Limb (tissue), 2 donors: ENCODE measurements around the gene CELF6.

ENCODE experiments used
- DNase-seq, 2 donors: peaks; one replicate each; pipeline ENCODE4 v3.0.0-alpha.2; 2016; ENCODE audit errors: extremely low spot score in 2 of 2

The CELF6 gene

GRCh38 chr15:72272213-72272996, 47.6 kb downstream of the CELF6 start, which contains the start of gene PARP6:
TSS of gene PARP6 (minus strand) at chr15:72272554. CDS start at chr15:72267477, 5,077 bp downstream.
- peak; percentile 98 to 99 for DNase-seq

GRCh38 chr15:72271895-72272212, 48.1 kb downstream of the CELF6 start:
- DNase-seq = no peak

GRCh38 chr15:72271221-72271620, 48.7 kb downstream of the CELF6 start:
- no peak for DNase-seq

DNA sequence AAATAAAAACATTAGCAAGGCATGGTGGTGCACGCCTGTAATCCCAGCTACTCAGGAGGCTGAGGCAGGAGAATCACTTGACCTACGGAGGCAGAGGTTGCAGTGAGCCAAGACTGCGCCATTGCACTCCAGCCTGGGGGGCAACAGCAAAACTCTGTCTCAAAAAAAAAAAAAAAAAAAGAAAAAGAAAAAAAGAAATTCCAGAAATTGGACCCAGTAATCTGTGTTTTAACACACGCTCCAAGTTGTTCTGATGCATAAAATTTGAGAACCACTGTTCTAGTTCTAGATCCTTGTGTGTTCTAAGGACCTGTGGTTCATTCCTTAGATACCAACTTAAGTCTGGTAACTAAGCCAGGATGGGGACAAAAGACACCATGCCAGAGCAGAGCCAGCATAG, 50.2 kb downstream of the CELF6 start:
- no peak for DNase-seq

DNA sequence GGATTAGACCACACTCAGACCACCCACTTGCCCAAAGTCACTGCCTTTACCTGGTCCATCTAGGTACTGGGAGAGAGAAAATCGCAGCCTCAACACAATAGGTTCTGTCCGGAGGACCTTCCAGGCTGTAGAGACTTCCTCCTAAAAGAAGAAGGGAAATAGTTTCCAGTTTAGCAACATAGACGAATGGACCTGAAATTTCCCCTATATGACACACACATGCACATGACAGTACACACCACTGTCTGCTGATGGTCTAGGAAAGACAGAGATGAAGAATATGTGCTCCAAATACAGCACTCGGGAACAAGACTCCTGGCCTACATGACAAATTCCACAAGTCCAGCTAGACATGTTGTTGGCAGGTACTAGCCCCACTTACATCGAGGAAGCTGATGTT, 54.9 kb downstream of the CELF6 start:
- no peak for DNase-seq

- no peak for DNase-seq
Observed at GRCh38 chr15:72252663-72253299, 67.2 kb downstream of the CELF6 start.

- no peak for DNase-seq
Observed at GRCh38 chr15:72249142-72249810, 70.7 kb downstream of the CELF6 start.

DNA sequence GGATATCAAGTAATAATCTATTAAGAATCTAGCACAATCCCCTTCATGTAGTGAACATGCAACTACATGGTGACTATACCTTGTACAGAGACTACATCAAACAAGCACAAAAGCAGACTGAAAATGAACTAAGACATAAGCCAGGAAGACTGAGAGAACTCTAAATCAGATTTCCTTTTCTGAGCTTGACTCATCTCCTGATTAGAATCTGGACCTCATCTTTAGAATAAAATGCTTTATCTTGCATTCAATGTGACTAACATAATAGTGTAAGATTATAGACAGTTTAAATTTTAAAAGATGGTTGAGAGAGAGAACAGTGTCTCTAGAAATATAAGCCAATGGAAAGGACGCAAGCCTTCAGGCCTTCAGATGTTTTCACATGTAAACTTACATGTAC, 71.4 kb downstream of the CELF6 start:
- no peak for DNase-seq

DNA sequence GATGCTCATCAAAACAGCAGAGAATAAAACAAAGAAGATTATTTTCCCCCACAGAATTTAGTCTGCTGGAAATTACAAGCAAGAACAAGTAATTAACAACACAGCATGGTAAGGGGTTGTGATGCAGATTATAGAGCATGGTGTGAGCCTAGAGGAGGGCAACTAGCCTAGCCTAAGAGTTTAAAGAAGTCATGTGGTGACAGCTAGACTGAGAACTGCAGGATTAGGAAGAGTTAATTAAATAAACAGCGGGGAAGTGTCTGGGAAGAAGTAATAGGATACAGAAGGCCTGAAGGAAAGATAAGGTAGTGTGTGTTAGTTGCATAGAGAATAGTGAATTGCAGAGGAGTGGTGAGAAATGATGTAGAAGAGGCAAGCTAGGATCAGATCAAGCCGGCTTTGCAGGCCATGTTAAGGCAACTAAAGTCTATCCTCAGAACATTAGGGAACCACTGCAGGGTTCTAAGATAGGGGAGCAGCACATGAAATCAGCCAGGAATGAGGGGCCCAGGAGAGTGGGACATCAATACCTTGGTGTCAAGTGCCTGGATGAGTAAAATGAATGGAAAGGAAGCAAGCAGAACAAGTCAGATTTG, 77.1 kb downstream of the CELF6 start:
- DNase-seq = no peak

GRCh38 chr15:72239652-72240051, 80.3 kb downstream of the CELF6 start:
- DNase-seq = no peak

- DNase-seq = no peak
Observed at GRCh38 chr15:72238586-72238985, 81.4 kb downstream of the CELF6 start.

GRCh38 chr15:72237853-72238224, 82.1 kb downstream of the CELF6 start:
- no peak for DNase-seq

DNA sequence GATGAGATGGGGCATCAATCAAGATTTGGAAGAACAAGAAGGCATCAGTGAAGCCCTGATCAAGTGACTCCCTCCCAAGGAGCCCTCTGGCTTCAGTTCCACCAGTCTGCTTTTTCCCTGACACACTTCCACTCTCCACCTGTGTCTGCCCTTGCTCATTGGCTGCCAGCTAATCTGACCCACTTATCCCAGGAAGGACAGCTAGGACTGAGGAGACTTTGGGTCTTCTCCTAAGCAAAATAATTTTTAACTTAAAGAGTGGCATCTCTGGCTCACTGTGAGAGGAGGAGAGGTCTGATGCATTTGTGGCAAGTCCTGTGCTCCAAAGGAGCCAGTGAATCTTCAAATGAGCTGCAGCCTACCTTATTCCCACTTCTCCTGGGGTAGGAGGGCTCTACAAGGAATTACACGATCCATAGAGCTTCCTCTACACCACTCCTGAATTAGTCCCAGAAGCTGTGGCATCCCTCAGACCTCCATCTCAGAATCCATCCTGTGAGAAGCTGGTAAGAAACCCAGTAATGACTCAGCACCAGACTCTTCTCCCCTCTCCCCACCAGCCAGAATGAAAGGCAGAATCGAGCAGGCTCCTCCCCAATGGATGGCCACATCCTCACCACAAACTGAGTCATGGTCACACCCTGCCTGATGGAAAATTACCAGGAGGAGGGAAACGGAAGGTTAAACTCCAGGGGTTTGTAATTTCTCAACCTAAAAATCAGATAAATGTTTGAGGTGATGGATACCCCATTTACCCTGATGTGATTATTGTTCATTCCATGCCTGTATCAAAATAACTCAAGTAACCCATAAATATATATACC, 82.7 kb downstream of the CELF6 start:
- DNase-seq = no peak

GRCh38 chr15:72236381-72237003, 83.5 kb downstream of the CELF6 start:
- no peak for DNase-seq

DNA sequence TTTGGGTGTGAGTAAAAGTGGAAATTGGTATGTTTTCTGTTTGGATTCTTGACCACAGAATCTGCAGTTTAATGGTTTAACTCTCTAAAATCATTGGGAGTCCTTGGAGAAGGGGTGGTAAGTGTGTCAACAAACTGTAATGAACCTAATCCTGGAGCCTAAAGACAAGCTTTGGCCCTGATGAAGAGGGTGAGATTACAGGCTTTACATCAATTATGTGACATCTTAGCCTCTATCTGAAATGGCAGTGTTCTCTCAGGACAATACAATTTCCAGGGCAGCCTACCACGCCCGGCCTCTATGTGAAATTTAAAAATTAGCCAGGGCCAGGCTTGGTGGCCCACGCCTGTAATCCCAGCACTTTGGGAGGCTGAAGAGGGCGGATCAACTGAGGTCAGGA, 84.7 kb downstream of the CELF6 start:
- DNase-seq = no peak
